ENCODE results near the gene LRRC8B. TPM values are rescaled to one million over a fixed set of nuclear protein-coding genes. Genes with fewer than 3 reads are reported as not detected.

The LRRC8B gene
- polyA plus RNA-seq, 1 of the 3 experiments (the other 2 are of a cell fraction) = 3.7 TPM

- no peak overlapping the region for H2AFZ ChIP-seq (ENCODE audit: low read depth)
- CTCF ChIA-PET = interaction anchor here (1.2 to 3.5 kb wide), 3 partner anchors 13 to 181 kb away, joined by 5 to 21 read pairs (median 10); no protein-coding TSS in a partner anchor
- 100% methylated on average over 1 of the region's 1 CpG for WGBS (ENCODE audit: low lambda C conversion rate)
Measured at GRCh38 chr1:89581859-89582258, 57.2 kb downstream of the LRRC8B start.

More at GRCh38 chr1:89581859-89582258, 57.2 kb downstream of the LRRC8B start:
- no peaks in the 10 kb centered on the region for H3K79me2 ChIP-seq (ENCODE audit: insufficient read depth)
- H3K27ac ChIP-seq (ENCODE audit: low read depth in 2 of 2, low read length in 1 of 2) = no peak overlapping the region
- no peak for DNase-seq
- H3K27me3 ChIP-seq (ENCODE audit: insufficient read depth) = no peaks in the 10 kb centered on the region
- peaks cover 0 to 40% of the 10 kb centered on the region in 2 experiments for H3K36me3 ChIP-seq (replicated peaks in 1 of 2; ENCODE audit: control insufficient read depth in 1 of 2, insufficient read depth in 2 of 2, low read length in 1 of 2)
- no peak overlapping the region for H3K4me2 ChIP-seq
- no peaks in the 10 kb centered on the region for H3F3A ChIP-seq (replicated peaks; ENCODE audit: insufficient read depth)
- no peak overlapping the region for H3K4me3 ChIP-seq (ENCODE audit: low read depth in 2 of 2, low read length in 1 of 2)
- peaks cover 3 to 4% of the 10 kb centered on the region in 2 experiments; a peak in 3 of 4 replicates for H3K4me1 ChIP-seq (ENCODE audit: control insufficient read depth in 1 of 2, insufficient read depth in 2 of 2, low read depth in 1 of 2, low read length in 1 of 2)
- H3K9me3 ChIP-seq = no peaks in the 10 kb centered on the region
- H4K20me1 ChIP-seq (ENCODE audit: insufficient read depth) = no peaks in the 10 kb centered on the region
- TF ChIP-seq NRF1 (IDR thresholded peaks at IDR 0.05; ENCODE audit: low read depth, low read length) (no peak), NFIC (IDR thresholded peaks at IDR 0.05; ENCODE audit: borderline replicate concordance) (no peak), RXRA (IDR thresholded peaks at IDR 0.05; ENCODE audit: borderline replicate concordance, low read depth) (no peak), RCOR1 (IDR thresholded peaks at IDR 0.05; ENCODE audit: low read length) (no peak), SMC3 (IDR thresholded peaks at IDR 0.05; ENCODE audit: low read depth, low read length) (no peak), POLR2AphosphoS5 (IDR thresholded peaks at IDR 0.05; ENCODE audit: low read depth, low read length) (no peak), GABPA (IDR thresholded peaks at IDR 0.05; ENCODE audit: low read depth) (no peak), USF2 (IDR thresholded peaks at IDR 0.05; ENCODE audit: borderline replicate concordance, low read depth, low read length) (no peak), GATA2 (CRISPR knock-in tag; IDR thresholded peaks at IDR 0.05) (no peak), TCF12 (IDR thresholded peaks at IDR 0.05) (no peak), IRF3 (IDR thresholded peaks at IDR 0.05; ENCODE audit: low read depth, low read length) (no peak), FOXM1 (IDR thresholded peaks at IDR 0.05; ENCODE audit: low read depth) (no peak), FOSL2 (IDR thresholded peaks at IDR 0.05; ENCODE audit: borderline replicate concordance, low read depth) (no peak), RAD21 (IDR thresholded peaks at IDR 0.05; ENCODE audit: low read length) (no peak)
- TF ChIP-seq, protein P1, sequence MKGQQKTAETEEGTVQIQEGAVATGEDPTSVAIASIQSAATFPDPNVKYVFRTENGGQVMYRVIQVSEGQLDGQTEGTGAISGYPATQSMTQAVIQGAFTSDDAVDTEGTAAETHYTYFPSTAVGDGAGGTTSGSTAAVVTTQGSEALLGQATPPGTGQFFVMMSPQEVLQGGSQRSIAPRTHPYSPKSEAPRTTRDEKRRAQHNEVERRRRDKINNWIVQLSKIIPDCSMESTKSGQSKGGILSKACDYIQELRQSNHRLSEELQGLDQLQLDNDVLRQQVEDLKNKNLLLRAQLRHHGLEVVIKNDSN (IDR thresholded peaks at IDR 0.05; ENCODE audit: borderline replicate concordance, low read depth) = no peak
- TF ChIP-seq, protein P2, sequence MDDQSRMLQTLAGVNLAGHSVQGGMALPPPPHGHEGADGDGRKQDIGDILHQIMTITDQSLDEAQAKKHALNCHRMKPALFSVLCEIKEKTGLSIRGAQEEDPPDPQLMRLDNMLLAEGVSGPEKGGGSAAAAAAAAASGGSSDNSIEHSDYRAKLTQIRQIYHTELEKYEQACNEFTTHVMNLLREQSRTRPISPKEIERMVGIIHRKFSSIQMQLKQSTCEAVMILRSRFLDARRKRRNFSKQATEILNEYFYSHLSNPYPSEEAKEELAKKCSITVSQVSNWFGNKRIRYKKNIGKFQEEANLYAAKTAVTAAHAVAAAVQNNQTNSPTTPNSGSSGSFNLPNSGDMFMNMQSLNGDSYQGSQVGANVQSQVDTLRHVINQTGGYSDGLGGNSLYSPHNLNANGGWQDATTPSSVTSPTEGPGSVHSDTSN (IDR thresholded peaks at IDR 0.05) = no peak
- POLR2A ChIA-PET = no interaction called here
- no peak overlapping the region for H3K9ac ChIP-seq
- H3K9me2 ChIP-seq = no peaks in the 10 kb centered on the region
